ENCODE data around the gene MYL11.
"Not testable (repeated sequence)": the region's sequence is repeated elsewhere in the genome, so short reads cannot be mapped to it uniquely, and the experiment has no call there.

MYL11 gene, protein sequence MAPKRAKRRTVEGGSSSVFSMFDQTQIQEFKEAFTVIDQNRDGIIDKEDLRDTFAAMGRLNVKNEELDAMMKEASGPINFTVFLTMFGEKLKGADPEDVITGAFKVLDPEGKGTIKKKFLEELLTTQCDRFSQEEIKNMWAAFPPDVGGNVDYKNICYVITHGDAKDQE

DNA sequence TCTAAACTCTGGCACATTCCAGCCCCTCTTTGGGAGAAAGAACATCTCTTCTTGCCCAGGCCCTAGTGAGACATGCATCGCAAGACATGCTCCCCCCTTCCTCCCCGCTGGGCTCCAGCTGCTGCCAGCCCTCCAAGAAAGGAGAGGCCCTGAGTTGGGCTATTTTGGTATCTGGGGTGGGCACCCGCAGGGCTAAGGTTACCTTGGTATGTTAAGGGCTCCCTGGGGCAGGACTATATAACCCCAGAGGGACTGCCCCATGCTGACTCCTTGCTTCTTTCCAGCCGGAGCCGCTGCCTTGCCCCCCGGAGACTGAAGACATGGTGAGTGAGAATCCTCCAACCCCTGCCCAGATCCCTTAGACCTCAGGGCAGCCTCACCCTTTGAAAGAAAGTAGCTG is at the start of gene MYL11:
Gene MYL11 (plus strand): TSS at position 265 of the 400 bp plus-strand sequence. CDS start 56 bp downstream, at position 321.
- Mint-ChIP-seq H3K4me3 (peak within 1 kb of the TSS in 1 of 2 donors; percentile 6), H3K27ac (peak within 1 kb of the TSS in 1 of 2 donors; percentile 87), H3K27me3 (no peaks in the 10 kb centered on the region), H3K9me3 (no peaks in the 10 kb centered on the region), H3K4me1 (peaks cover 63% of the 10 kb centered on the region)
- DNase-seq = no peak
- no peak for ATAC-seq

DNA sequence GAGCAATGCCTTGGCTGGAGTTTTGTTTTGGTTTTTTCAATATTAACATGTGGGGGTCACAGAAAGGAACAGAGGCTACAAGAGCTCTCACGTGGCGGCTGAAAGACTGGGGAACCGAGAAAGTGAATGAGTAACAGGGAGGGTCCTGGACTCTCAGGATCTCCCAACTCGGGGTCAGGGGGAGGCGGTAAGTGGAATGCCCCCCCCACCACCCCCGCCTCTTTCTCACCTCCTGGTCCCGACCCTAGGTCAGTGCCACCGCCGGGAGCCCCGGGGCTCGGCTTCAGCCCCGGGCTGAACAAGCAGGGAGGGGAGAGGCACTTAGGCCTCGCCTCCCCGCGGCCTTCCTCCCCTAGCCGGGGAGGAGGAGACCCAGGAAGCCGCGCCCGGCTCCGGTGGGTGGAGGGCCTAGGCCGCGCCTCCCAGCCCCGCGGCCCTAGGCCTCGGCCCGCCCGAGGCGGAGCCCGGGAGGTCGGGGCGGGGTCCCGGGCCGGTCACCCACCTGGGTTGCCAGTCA is 40.1 kb upstream of the MYL11 start:
- H3K4me1 Mint-ChIP-seq = peaks cover 25% of the 10 kb centered on the region
- H3K27me3 Mint-ChIP-seq, H3K9me3 Mint-ChIP-seq: not testable (repeated sequence)
- ATAC-seq (peak; percentile 95), DNase-seq (peak; percentile 87 to 88)
- H3K4me3 Mint-ChIP-seq = peak overlapping the region; percentile 86 to 94
- peak overlapping the region; percentile 77 to 83 for H3K27ac Mint-ChIP-seq

DNA sequence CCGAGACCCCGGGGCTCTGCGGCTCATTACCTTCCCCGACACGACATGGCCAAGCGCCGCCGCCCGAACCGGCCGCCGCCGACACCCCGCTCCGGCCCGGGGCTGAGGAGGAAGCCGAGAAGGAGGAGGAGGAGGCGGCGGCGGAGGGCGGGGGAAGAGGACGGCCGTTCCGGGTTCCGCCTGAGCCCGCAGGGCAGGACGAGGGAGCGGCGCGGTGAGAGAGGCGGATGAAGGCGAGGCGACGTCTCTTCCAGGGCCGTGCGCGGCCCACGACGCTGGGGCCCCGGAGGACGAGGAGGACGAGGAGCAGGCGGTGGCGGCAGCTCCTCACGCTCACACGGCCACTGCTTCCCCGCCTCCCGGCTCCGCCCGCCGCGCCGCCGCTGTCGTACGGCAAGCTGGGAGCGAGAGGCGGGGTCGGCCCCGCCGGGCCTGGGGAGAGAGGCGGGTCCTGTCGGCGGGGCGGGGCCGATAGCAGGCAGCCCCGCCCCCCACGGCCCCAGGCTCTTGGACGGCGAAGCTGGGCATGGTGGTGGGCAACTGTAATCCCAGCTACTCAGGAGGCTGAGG is 39.5 kb upstream of the MYL11 start:
- ATAC-seq (peak; percentile 83), DNase-seq (peak; percentile 86 to 90)
- H3K27me3 Mint-ChIP-seq, H3K9me3 Mint-ChIP-seq: not testable (repeated sequence)
- H3K27ac Mint-ChIP-seq = peak overlapping the region; percentile 83 to 93
- H3K4me1 Mint-ChIP-seq = peaks cover 25% of the 10 kb centered on the region
- H3K4me3 Mint-ChIP-seq = peak overlapping the region; percentile 81 to 86

DNA sequence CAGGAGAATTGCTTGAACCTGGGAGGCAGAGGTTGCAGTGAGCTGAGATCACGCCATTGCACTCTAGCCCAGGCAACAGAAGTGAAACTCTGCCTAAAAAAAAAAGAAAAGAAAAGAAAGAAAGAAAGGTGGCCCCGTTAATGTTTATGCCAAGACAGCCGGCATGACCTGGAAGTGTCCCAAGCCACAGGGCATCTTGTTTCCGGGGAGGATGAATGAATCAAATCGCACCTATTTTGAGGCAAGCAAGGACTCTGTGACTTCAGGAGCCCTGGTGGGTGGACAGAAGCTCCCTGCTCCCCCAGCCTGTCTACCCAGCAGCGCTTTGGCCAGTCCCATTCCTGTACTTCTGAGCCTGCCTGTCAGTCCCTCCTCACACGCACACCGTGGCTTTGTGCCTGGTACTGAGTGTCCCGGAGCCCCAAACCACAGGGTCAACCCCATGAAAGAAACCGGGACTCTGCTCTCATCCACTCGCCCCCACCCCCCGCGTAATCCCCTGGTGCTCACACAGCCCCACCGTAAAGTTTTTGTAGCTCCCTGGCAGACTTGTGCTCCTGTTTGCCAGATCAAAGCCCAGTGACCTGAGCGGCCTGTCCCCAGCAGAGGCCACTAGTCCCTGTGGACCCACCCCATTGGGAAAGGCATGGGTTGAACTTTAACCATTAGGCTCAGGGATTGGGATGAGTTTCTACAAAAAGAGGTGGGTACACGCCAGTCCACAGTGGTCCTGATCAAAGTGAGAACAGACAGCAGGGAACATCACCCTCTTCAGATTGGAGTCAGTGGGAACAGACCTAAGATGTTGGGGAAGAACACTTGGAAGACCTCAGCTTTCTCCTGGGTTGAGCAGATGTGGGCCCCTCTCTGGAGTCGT is 38.8 kb upstream of the MYL11 start:
- H3K9me3 Mint-ChIP-seq = no peaks in the 10 kb centered on the region
- H3K4me1 Mint-ChIP-seq = peaks cover 32% of the 10 kb centered on the region
- H3K4me3 Mint-ChIP-seq = peak overlapping the region; percentile 81 to 86
- H3K27ac Mint-ChIP-seq = peak overlapping the region; percentile 83 to 93
- no peaks in the 10 kb centered on the region for H3K27me3 Mint-ChIP-seq
- ATAC-seq (peak; percentile 29), DNase-seq (no peak)

DNA sequence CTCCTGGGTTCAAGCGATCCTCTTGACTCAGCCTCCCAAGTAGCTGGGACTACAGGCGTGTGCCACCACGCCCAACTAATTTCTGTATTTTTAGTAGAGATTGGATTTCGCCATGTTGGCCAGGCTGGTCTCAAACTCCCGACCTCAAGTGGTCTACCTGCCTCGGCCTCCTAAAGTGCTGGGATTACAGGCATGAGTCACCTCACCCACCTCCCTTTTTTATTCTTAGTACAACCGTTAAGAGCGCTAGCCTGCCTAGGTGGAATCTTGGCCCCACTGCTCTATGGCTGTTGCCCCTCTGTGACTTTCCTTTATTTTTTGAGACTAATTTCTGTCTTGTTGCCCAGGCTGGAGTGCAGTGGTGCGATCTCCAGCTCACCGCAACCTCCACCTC is 36.6 kb upstream of the MYL11 start:
- not testable (repeated sequence) for ATAC-seq, H3K9me3 Mint-ChIP-seq, H3K27me3 Mint-ChIP-seq, H3K27ac Mint-ChIP-seq, H3K4me3 Mint-ChIP-seq, DNase-seq
- peaks cover 27% of the 10 kb centered on the region for H3K4me1 Mint-ChIP-seq

DNA sequence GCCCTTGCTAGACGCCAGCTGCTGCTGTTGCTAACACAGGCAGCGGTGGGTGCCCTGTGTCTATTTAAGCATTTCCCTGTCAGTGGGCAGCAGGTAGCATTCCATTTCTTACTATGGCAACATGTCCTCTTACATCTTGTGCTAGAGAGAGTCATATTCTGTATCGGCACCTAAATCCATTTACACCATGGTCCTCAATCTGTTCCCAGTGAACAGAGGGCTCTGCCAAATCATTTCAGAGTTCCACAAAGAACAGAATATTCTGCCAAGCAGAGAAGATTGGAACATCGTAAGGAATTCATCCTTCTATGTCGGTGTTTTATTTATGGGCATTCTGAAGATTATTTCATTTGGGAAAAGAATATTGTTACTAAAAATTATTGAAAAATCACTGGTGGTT is 35.9 kb upstream of the MYL11 start:
- H3K4me3 Mint-ChIP-seq, H3K9me3 Mint-ChIP-seq, H3K27ac Mint-ChIP-seq, H3K27me3 Mint-ChIP-seq, DNase-seq, ATAC-seq: not testable (repeated sequence)
- H3K4me1 Mint-ChIP-seq = peaks cover 27% of the 10 kb centered on the region

DNA sequence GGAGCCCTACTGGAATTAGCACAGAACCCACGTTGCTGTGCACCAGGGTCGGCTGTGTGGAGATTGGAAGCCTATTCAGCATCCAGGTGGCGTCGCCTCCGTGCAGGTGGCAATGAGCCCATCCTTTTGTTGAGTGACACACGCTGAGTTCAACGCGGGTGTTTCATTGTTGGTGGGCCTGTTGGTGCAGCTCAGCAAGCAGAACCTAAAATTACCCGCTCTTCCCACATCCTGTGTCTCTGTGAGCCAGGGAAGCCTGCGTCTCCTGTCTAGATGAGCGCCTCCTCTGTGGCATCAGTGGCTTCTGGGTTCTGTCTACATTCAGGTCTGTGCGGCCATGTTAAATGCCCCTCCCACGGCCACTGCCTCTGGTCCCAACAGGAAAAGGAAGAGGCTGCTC is 34.0 kb upstream of the MYL11 start:
- Mint-ChIP-seq H3K27ac (peak overlapping the region in 1 of 2 donors; percentile 65), H3K4me1 (peaks cover 22% of the 10 kb centered on the region), H3K4me3 (peak overlapping the region in 1 of 2 donors; percentile 56), H3K9me3 (no peaks in the 10 kb centered on the region), H3K27me3 (no peaks in the 10 kb centered on the region)
- DNase-seq (no peak), ATAC-seq (peak; percentile 56)

DNA sequence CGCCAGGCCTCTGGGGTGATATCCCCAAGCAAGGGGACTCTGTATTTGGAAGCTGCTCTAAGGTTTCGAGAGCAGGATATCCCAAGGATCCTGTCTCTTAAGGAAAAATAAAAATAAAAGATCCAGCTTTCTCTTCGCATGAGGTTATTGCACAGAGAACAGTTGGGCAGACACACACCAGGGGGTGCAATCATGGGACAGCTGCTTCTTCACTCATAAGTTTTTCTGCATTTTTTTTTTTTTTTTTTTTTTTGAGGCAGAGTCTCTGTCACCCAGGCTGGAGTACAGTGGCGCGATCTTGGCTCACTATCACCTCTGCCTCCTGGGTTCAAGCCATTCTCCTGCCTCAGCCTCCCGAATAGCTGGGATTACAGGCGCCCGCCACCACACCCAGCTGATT is 32.6 kb upstream of the MYL11 start:
- not testable (repeated sequence) for H3K4me3 Mint-ChIP-seq, H3K9me3 Mint-ChIP-seq, ATAC-seq, H3K27me3 Mint-ChIP-seq, DNase-seq
- Mint-ChIP-seq H3K27ac (peak overlapping the region in 1 of 2 donors; percentile 71), H3K4me1 (peaks cover 15% of the 10 kb centered on the region)

DNA sequence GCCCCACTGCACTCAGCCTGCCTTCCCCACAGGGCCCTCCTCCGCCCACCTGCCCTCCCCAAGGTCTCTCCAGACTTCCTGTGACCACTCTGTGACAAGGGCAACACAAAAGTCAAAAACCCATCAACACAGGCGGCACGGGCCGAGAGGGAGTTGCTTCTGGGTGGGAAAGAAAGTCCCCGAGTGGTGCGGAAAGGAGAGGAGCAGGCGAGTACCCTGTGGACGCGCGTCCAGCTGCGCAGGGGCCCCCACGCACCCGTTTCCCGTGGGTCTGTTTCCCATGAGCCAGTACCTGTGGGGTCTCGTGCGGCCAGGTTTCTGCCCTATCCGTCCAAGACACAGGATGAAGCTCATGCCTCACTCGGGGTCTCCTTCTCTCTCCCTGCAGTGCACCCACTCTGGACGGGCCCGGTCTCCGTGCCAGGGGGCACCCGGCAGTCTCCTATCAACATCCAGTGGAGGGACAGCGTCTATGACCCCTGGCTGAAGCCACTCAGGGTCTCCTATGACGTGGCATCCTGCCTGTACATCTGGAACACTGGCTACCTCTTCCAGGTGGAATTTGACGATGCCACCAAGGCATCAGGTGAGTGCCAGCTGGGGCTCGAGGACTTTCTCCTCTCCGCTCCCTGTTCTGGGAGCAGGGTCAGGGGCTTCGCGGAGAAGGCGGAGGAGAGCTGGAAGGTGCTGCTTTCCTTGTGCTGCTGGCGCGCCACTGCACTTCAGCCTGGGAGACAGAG is 31.7 kb upstream of the MYL11 start:
- Mint-ChIP-seq H3K27me3 (no peaks in the 10 kb centered on the region), H3K4me3 (no peak overlapping the region), H3K4me1 (peaks cover 15% of the 10 kb centered on the region), H3K27ac (peak overlapping the region in 1 of 2 donors; percentile 27), H3K9me3 (no peaks in the 10 kb centered on the region)
- ATAC-seq = no peak
- peak in 1 of 2 donors; percentile 9 for DNase-seq

DNA sequence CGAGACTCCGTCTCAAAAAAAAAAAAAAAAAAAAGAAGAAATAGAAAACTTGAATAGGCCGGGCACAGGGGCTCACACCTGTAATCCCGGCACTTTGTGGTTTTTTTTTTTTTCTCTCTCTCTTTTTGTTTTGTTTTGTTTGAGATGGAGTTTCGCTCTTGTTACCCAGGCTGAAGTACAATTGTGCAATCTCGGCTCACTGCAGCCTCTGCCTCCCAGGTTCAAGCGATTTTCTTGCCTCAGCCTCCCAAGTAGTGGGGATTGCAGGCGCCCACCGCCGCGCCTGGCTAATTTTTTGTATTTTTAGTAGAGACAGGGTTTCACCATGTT is 31.1 kb upstream of the MYL11 start:
- not testable (repeated sequence) for ATAC-seq, DNase-seq, H3K27me3 Mint-ChIP-seq, H3K27ac Mint-ChIP-seq, H3K9me3 Mint-ChIP-seq, H3K4me3 Mint-ChIP-seq
- H3K4me1 Mint-ChIP-seq = peaks cover 15% of the 10 kb centered on the region

DNA sequence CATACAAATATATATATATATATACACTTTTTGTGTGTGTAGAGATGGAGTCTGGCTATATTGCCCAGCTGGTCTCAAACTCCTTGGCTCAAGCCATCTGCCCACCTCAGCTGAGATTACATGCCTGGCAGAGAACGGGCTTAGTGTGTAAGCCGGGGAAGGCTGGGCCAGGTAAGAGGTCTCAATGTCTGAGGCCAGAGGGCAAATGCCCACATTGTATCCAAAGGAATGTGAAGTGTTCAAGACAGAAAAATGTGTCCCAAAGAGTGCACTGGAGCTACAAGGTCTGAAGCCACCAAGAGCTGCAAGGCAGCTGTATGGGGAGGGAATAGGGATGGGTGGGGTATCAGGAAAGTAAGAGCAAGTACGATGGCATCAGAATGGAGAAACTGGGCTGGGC is 28.3 kb upstream of the MYL11 start:
- Mint-ChIP-seq H3K27me3 (no peaks in the 10 kb centered on the region), H3K4me3 (no peak overlapping the region), H3K9me3 (no peaks in the 10 kb centered on the region), H3K4me1 (peaks cover 24% of the 10 kb centered on the region), H3K27ac (no peak overlapping the region)
- ATAC-seq (no peak), DNase-seq (no peak)

DNA sequence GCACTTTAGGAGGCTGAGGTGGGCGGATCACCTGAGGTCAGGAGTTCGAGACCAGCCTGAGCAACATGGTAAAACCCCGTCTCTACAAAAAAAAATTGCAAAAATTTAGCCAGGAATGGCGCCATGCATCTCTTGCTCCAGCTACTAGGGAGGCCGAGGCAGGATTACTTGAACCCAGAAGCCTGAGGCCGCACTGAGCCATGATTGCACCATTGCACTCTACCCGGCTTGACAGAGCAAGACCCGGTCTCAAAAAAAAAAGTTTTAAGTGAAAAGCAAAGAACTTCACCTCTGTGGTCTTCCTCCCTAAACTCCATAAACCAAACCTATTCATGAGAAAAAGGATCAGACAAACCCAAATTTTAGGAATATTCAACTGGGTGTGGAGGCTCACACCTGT is 26.5 kb upstream of the MYL11 start:
- no peak overlapping the region for H3K4me3 Mint-ChIP-seq
- no peaks in the 10 kb centered on the region for H3K27me3 Mint-ChIP-seq
- H3K4me1 Mint-ChIP-seq = peaks cover 42% of the 10 kb centered on the region
- no peak for ATAC-seq
- no peak overlapping the region for H3K27ac Mint-ChIP-seq
- no peaks in the 10 kb centered on the region for H3K9me3 Mint-ChIP-seq
- no peak for DNase-seq

DNA sequence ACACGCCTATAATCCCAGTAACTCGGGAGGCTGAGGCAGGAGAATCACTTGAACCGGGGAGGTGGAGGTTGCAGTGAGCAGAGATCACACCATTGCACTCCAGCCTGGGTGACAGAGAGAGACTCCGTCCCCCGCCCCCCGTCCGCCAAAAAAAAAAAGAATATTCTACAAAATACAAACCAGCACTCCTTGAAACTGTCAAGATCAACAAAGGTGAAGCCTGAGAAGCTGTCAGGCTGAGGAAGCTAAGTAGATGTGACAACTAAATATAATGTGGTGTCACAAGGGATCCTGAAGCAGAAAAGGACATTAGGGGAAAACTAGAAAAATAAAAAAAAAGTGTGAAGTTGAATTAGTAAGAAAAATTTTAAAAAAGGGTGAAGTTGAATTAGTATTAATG is 25.7 kb upstream of the MYL11 start:
- Mint-ChIP-seq H3K27ac (peak overlapping the region; percentile 33 to 60), H3K27me3 (no peaks in the 10 kb centered on the region), H3K4me3 (no peak overlapping the region), H3K4me1 (peaks cover 51% of the 10 kb centered on the region), H3K9me3 (no peaks in the 10 kb centered on the region)
- no peak for ATAC-seq
- DNase-seq = no peak

DNA sequence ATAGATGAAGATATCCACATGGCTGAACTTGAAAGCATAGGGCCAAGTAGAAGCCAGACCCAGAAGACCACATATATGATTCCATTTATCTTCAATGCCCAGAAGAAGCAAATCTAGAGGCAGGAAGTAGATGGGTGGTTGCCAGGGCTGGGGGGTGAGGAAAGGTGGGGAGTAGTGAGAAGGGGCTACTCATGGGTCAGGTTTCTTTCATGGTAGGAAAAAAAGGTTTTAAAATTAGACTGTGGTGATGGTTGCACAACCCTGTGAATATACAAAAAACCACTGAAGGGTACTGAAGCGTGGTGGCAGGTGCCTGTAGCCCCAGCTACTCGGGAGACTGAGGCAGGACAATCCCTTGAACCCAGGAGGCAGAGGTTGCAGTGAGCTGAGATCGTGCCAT is 24.9 kb upstream of the MYL11 start:
- Mint-ChIP-seq H3K9me3 (no peaks in the 10 kb centered on the region), H3K4me1 (peaks cover 58% of the 10 kb centered on the region), H3K27ac (peak overlapping the region; percentile 56 to 60), H3K4me3 (peak overlapping the region; percentile 16 to 42), H3K27me3 (no peaks in the 10 kb centered on the region)
- DNase-seq (no peak), ATAC-seq (no peak)

DNA sequence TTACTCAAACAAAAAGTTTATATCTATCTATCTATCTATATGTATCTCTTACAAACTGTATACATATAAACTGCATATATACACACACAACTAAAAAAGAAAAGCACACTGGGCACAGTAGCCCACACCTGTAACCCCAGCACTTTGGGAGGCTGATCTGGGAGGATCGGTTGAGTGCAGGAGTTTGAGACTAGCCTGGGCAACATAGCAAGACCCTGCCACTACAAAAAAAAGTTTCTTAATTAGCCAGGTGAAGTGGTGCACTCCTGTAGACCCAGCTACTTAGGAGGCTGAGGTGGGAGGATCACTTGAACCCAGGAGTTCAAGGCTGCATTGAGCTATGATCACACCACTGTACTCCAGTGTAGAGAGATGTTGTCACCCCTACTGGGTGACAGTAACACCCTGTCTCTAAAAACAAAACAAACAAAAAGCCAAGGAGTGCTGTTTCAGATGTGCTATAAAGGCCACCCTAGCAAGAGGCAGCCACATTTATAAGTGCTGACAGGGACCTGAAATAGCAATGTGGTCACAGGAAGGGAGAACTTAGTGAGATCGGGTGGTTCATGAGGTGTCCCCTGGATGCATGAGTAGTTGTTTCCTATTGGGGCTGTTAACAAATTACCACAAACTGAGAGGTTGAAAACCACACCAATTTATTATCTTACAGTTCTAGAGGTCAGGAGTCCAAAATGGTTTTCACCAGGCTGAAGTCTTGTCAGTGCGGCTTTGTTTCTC is 24.3 kb upstream of the MYL11 start:
- peak; percentile 39 to 77 for DNase-seq
- H3K4me1 Mint-ChIP-seq = peaks cover 61% of the 10 kb centered on the region

More for the DNA sequence above, 24.3 kb upstream of the MYL11 start:
- Mint-ChIP-seq H3K9me3 (no peaks in the 10 kb centered on the region), H3K27ac (peak overlapping the region; percentile 90 to 95), H3K27me3 (no peaks in the 10 kb centered on the region), H3K4me3 (peak overlapping the region; percentile 10 to 25)
- ATAC-seq = peak; percentile 88
